ENCODE results near the gene TNNI2. TPM values are rescaled to one million over a fixed set of nuclear protein-coding genes. Genes with fewer than 3 reads are reported as not detected.
"Not testable (repeated sequence)": the region's sequence is repeated elsewhere in the genome, so short reads cannot be mapped to it uniquely, and the experiment has no call there.

TNNI2 gene
- polyA plus RNA-seq, 1 of the 3 experiments (the other 2 are of a cell fraction): not detected

DNA sequence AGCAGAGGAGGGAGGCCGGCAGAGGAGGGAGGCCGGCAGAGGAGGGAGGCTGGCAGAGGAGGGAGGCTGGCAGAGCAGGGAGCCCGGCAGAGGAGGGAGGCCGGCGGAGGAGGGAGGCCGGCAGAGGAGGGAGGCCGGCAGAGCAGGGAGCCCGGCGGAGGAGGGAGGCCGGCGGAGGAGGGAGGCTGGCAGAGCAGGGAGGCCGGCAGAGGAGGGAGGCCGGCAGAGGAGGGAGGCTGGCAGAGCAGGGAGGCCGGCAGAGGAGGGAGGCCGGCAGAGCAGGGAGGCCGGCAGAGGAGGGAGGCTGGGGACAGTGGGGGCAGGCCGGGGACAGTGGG is 35.0 kb downstream of the TNNI2 start:
- POLR2A ChIA-PET; H3K27ac ChIP-seq (ENCODE audit: low read depth in 2 of 2, low read length in 1 of 2); H3K27me3 ChIP-seq (ENCODE audit: insufficient read depth); H4K20me1 ChIP-seq (ENCODE audit: insufficient read depth); H3K9ac ChIP-seq; H3K4me3 ChIP-seq (ENCODE audit: low read depth in 2 of 2, low read length in 1 of 2); H2AFZ ChIP-seq (ENCODE audit: low read depth); H3K4me2 ChIP-seq; H3K36me3 ChIP-seq (replicated peaks in 1 of 2; ENCODE audit: control insufficient read depth in 1 of 2, insufficient read depth in 2 of 2, low read length in 1 of 2); DNase-seq; H3F3A ChIP-seq (replicated peaks; ENCODE audit: insufficient read depth); H3K9me2 ChIP-seq; H3K79me2 ChIP-seq (ENCODE audit: insufficient read depth); H3K9me3 ChIP-seq: not testable (repeated sequence)
- peaks cover 0 to 46% of the 10 kb centered on the region in 2 experiments; a peak in 2 of 4 replicates for H3K4me1 ChIP-seq (ENCODE audit: control insufficient read depth in 1 of 2, insufficient read depth in 2 of 2, low read depth in 1 of 2, low read length in 1 of 2)
- WGBS (ENCODE audit: low lambda C conversion rate): 93% methylated on average over 17 of the region's 17 CpGs
- CTCF ChIA-PET: interaction anchor here (0.6 to 1.6 kb wide), 2 partner anchors 278 to 327 kb away, joined by 3 to 5 read pairs; no protein-coding TSS in a partner anchor

DNA sequence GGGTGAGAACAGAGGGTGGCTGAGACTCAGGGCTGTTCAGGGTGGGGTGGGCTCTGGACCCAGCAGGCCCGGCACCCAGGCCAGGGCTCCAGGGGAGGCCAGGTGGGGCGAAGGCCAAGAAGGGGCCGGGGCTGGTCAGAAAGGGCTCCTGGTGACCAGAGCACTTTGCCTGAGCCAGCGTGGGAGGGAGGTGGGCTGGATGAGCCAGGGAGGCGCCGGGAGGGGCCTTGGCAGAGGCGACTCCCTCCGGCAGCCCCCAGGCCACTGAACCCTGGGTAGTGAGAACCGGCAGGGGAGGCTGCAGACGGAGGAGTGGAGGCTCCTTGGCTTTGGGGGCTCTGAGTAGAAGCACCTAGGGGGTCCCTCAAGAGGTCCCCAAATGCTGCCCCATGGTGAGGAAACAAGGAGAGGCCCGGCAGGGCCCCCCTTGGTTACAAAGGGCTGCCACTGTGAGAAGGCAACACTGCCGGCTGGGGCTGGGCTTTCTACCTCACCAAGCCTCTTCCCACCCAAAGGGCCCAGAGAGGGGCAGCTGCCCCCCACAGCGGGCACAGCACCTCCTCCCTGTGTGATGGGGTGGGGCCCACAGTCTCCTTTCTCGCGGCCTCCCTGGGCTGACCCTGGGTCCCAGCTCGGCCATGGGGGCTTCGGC is 35.8 kb downstream of the TNNI2 start:
- DNase-seq: peak; percentile 17
- H3K9me2 ChIP-seq; H2AFZ ChIP-seq (ENCODE audit: low read depth); H3K4me3 ChIP-seq (ENCODE audit: low read depth in 2 of 2, low read length in 1 of 2); H4K20me1 ChIP-seq (ENCODE audit: insufficient read depth); H3K9me3 ChIP-seq; H3K36me3 ChIP-seq (replicated peaks in 1 of 2; ENCODE audit: control insufficient read depth in 1 of 2, insufficient read depth in 2 of 2, low read length in 1 of 2); H3K27me3 ChIP-seq (ENCODE audit: insufficient read depth); H3K9ac ChIP-seq; H3K27ac ChIP-seq (ENCODE audit: low read depth in 2 of 2, low read length in 1 of 2); H3F3A ChIP-seq (replicated peaks; ENCODE audit: insufficient read depth); H3K79me2 ChIP-seq (ENCODE audit: insufficient read depth); POLR2A ChIA-PET; H3K4me2 ChIP-seq: not testable (repeated sequence)
- peaks cover 0 to 46% of the 10 kb centered on the region in 2 experiments; a peak in 2 of 4 replicates for H3K4me1 ChIP-seq (ENCODE audit: control insufficient read depth in 1 of 2, insufficient read depth in 2 of 2, low read depth in 1 of 2, low read length in 1 of 2)
- WGBS (ENCODE audit: low lambda C conversion rate): 88% methylated on average over 11 of the region's 17 CpGs
- CTCF ChIA-PET: interaction anchor here (0.9 to 5.2 kb wide), 5 partner anchors 41 to 277 kb away, joined by 4 to 39 read pairs (median 15); partner anchors contain the start of gene SYT8

DNA sequence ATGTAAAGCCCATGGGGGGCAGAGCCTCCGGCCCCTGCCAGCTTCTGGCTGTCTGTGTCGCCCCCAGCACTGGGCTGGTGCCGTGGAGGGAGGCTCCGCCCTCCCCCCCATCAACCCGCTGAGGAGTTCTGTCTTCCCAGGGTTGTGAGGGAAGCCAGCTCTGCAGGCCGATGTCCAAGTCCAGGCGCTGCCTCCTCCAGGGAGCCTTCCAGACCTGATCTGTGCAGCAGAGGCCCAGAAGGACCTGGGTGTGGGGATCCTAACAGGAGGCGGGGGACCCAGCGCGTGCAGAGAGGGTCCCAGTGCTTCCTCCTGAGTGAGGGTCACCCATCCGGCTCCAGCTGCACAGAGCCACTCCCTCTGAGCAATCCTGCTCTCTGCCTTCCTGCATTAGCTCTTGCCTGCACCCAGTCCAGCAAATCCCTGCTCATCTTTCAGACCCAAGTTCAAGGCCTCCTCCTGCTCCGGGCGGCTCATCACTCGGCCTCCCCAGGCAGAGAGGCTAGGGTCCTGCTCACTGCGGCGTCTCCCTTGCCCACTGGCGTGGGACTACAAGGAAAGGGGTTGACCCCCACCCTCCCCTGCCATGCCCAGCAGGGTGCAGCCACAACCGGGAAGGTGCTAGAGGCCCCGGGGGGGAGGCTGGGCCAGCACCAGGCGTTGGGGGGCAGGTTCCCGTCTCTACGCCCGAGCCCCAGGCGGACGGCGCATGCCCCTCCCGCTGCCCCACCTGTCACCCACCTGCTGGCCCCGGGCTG is 36.5 kb downstream of the TNNI2 start:
- Histone ChIP-seq H3K27ac (ENCODE audit: low read depth in 2 of 2, low read length in 1 of 2) (peak overlapping the region in 1 of 2 experiments; percentile 53; a peak in 1 of 4 replicates), H3K79me2 (ENCODE audit: insufficient read depth) (no peaks in the 10 kb centered on the region), H4K20me1 (ENCODE audit: insufficient read depth) (no peaks in the 10 kb centered on the region), H3K36me3 (replicated peaks in 1 of 2; ENCODE audit: control insufficient read depth in 1 of 2, insufficient read depth in 2 of 2, low read length in 1 of 2) (no peaks in the 10 kb centered on the region), H2AFZ (ENCODE audit: low read depth) (no peak overlapping the region), H3K9ac (no peak overlapping the region), H3K9me3 (no peaks in the 10 kb centered on the region), H3K9me2 (no peaks in the 10 kb centered on the region), H3K27me3 (ENCODE audit: insufficient read depth) (no peaks in the 10 kb centered on the region), H3K4me1 (ENCODE audit: control insufficient read depth in 1 of 2, insufficient read depth in 2 of 2, low read depth in 1 of 2, low read length in 1 of 2) (peaks cover 0 to 46% of the 10 kb centered on the region in 2 experiments; a peak in 2 of 4 replicates), H3K4me3 (ENCODE audit: low read depth in 2 of 2, low read length in 1 of 2) (no peak overlapping the region), H3K4me2 (no peak overlapping the region), H3F3A (replicated peaks; ENCODE audit: insufficient read depth) (no peaks in the 10 kb centered on the region)
- DNase-seq: peak; percentile 30
- TF ChIP-seq FOSL2 (IDR thresholded peaks at IDR 0.05; ENCODE audit: borderline replicate concordance, low read depth) (no peak), NFIC (IDR thresholded peaks at IDR 0.05; ENCODE audit: borderline replicate concordance) (no peak), CHD2 (IDR thresholded peaks at IDR 0.05; ENCODE audit: low read length, partially characterized antibody) (no peak), FOXJ3 (CRISPR knock-in tag; IDR thresholded peaks at IDR 0.05) (no peak), EZH2phosphoT487 (IDR thresholded peaks at IDR 0.05; ENCODE audit: borderline replicate concordance, low read depth) (no peak), SMC3 (IDR thresholded peaks at IDR 0.05; ENCODE audit: low read depth, low read length) (no peak)
- TF ChIP-seq, protein P1, sequence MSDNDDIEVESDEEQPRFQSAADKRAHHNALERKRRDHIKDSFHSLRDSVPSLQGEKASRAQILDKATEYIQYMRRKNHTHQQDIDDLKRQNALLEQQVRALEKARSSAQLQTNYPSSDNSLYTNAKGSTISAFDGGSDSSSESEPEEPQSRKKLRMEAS (IDR thresholded peaks at IDR 0.05; ENCODE audit: low read depth): no peak
- TF ChIP-seq, protein P2, sequence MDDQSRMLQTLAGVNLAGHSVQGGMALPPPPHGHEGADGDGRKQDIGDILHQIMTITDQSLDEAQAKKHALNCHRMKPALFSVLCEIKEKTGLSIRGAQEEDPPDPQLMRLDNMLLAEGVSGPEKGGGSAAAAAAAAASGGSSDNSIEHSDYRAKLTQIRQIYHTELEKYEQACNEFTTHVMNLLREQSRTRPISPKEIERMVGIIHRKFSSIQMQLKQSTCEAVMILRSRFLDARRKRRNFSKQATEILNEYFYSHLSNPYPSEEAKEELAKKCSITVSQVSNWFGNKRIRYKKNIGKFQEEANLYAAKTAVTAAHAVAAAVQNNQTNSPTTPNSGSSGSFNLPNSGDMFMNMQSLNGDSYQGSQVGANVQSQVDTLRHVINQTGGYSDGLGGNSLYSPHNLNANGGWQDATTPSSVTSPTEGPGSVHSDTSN (IDR thresholded peaks at IDR 0.05): no peak
- TF ChIP-seq, protein P3, sequence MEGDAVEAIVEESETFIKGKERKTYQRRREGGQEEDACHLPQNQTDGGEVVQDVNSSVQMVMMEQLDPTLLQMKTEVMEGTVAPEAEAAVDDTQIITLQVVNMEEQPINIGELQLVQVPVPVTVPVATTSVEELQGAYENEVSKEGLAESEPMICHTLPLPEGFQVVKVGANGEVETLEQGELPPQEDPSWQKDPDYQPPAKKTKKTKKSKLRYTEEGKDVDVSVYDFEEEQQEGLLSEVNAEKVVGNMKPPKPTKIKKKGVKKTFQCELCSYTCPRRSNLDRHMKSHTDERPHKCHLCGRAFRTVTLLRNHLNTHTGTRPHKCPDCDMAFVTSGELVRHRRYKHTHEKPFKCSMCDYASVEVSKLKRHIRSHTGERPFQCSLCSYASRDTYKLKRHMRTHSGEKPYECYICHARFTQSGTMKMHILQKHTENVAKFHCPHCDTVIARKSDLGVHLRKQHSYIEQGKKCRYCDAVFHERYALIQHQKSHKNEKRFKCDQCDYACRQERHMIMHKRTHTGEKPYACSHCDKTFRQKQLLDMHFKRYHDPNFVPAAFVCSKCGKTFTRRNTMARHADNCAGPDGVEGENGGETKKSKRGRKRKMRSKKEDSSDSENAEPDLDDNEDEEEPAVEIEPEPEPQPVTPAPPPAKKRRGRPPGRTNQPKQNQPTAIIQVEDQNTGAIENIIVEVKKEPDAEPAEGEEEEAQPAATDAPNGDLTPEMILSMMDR (IDR thresholded peaks at IDR 0.05): no peak
- 77% methylated on average over 19 of the region's 28 CpGs for WGBS (ENCODE audit: low lambda C conversion rate)
- ChIA-PET CTCF (interaction anchor here (0.6 to 5.2 kb wide), 15 partner anchors 9 to 281 kb away, joined by 3 to 39 read pairs (median 6); partner anchors contain the start of genes CTSD and SYT8), POLR2A (interaction anchor here (2.4 kb wide), 1 partner anchor 119 kb away, joined by 8 read pairs; no protein-coding TSS in a partner anchor)

DNA sequence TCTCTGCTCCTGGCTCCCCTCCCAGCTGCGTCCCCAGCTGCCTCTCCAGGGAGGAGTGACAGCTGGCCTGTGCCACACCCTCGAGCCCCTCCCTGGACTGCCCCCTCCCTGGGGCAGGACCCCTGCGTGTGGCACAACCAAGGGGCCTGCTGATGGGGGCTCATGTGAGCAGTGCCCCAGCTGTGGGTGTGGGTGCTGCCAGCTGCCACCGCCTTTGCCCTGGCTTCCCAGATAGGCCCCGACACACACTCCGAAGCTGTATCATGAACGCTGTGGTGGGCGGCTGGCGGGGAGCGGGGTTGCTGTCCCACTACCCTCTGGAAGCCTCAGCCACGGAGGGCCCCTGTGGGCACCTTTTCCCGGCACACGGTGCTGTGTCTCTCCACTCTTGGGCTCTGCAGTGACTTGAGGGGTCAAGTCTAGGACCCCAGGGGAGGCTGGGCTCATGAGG is 37.1 kb downstream of the TNNI2 start:
- H3K27me3 ChIP-seq (ENCODE audit: insufficient read depth); H4K20me1 ChIP-seq (ENCODE audit: insufficient read depth); DNase-seq; H3K9ac ChIP-seq; H2AFZ ChIP-seq (ENCODE audit: low read depth); H3K9me3 ChIP-seq; H3K36me3 ChIP-seq (replicated peaks in 1 of 2; ENCODE audit: control insufficient read depth in 1 of 2, insufficient read depth in 2 of 2, low read length in 1 of 2); H3K9me2 ChIP-seq; H3F3A ChIP-seq (replicated peaks; ENCODE audit: insufficient read depth); H3K79me2 ChIP-seq (ENCODE audit: insufficient read depth); H3K4me3 ChIP-seq (ENCODE audit: low read depth in 2 of 2, low read length in 1 of 2): not testable (repeated sequence)
- WGBS (ENCODE audit: low lambda C conversion rate): 88% methylated on average over 6 of the region's 13 CpGs
- H3K27ac ChIP-seq (ENCODE audit: low read depth in 2 of 2, low read length in 1 of 2): peak overlapping the region in 1 of 2 experiments; percentile 78; a peak in 1 of 4 replicates
- peak overlapping the region; percentile 60; the same call in 1 of the 2 replicates for H3K4me2 ChIP-seq
- H3K4me1 ChIP-seq (ENCODE audit: control insufficient read depth in 1 of 2, insufficient read depth in 2 of 2, low read depth in 1 of 2, low read length in 1 of 2): peaks cover 0 to 46% of the 10 kb centered on the region in 2 experiments; a peak in 2 of 4 replicates
- ChIA-PET CTCF (interaction anchor here (0.6 to 5.2 kb wide), 25 partner anchors 9 to 280 kb away, joined by 3 to 49 read pairs (median 6); partner anchors contain the start of genes CTSD, H19, SYT8 and TNNI2), POLR2A (interaction anchor here (1.4 to 2.4 kb wide), 5 partner anchors 41 to 122 kb away, joined by 4 to 11 read pairs (median 7); partner anchors contain the start of genes H19 and SYT8)

Data from SK-N-SH (cell line).